ENCODE data around the gene TUBA3E. TPM values are rescaled to one million over a fixed set of nuclear protein-coding genes. Genes with fewer than 3 reads are reported as not detected.
"Not testable (repeated sequence)": the region's sequence is repeated elsewhere in the genome, so short reads cannot be mapped to it uniquely, and the experiment has no call there.

The TUBA3E gene
- total and polyA plus RNA-seq, 11 donors: 2.8 to 325 (median 69.5) TPM

DNA sequence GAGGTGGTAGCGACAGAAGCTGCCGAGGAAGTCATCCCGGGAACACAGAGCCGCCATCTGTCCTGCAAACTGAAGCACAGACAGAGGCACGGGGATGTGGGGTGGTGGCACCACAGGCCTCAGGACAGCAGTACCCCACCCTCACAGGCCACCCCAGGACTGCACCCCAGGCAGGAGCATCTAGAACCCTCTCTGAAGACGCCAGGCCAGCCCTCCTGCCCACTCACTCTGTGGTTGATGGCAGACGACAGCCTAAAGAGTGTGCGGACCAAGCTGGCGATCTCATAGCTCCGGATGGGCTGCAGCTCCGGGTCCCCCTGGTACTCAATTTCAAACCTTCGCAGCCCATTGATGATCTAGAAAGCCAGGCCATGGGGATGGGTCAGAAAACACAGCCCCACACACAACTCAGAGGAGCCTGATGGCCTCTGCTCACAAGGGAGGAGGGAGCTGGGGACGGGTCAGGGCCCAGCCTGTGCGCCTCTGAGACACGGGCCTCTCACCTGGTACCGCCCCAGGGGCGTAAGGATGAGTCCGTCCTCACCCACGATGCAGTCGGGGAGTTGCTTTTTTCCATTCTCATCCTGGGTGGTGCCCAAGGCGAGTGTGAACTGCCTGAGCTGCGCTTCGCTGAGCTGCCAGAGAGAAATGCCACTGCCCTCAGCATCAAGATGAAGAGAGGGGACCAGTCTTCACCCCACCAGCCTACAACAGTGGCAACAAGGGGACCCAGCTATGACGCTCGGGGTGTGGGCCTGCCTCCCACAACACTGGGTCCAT, 45.2 kb downstream of the TUBA3E start:
- Histone ChIP-seq H3K9me3 (no peaks in the 10 kb centered on the region), H3K4me3 (no peak overlapping the region), H3K27me3 (no peaks in the 10 kb centered on the region), H3K4me1 (peaks cover 0 to 6% (median 0%) of the 10 kb centered on the region in 12 donors), H3K36me3 (peaks cover 0 to 35% (median 16%) of the 10 kb centered on the region in 9 donors), H3K27ac (no peak overlapping the region)
- TF ChIP-seq, protein P1, sequence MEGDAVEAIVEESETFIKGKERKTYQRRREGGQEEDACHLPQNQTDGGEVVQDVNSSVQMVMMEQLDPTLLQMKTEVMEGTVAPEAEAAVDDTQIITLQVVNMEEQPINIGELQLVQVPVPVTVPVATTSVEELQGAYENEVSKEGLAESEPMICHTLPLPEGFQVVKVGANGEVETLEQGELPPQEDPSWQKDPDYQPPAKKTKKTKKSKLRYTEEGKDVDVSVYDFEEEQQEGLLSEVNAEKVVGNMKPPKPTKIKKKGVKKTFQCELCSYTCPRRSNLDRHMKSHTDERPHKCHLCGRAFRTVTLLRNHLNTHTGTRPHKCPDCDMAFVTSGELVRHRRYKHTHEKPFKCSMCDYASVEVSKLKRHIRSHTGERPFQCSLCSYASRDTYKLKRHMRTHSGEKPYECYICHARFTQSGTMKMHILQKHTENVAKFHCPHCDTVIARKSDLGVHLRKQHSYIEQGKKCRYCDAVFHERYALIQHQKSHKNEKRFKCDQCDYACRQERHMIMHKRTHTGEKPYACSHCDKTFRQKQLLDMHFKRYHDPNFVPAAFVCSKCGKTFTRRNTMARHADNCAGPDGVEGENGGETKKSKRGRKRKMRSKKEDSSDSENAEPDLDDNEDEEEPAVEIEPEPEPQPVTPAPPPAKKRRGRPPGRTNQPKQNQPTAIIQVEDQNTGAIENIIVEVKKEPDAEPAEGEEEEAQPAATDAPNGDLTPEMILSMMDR (IDR thresholded peaks at IDR 0.05): no peak
- no peak for TF ChIP-seq POLR2A (IDR thresholded peaks at IDR 0.05)
- DNase-seq (no peak), ATAC-seq (no peak)
- 90 to 96% (median 92%) methylated on average over 12 to 25 of the region's 25 CpGs for WGBS, 4 donors
- intact Hi-C loops (cut with DNase I): loop anchor here in 3 of 10 donors (10.0 kb wide), 1 partner anchor 182 kb away; no protein-coding TSS in a partner anchor

DNA sequence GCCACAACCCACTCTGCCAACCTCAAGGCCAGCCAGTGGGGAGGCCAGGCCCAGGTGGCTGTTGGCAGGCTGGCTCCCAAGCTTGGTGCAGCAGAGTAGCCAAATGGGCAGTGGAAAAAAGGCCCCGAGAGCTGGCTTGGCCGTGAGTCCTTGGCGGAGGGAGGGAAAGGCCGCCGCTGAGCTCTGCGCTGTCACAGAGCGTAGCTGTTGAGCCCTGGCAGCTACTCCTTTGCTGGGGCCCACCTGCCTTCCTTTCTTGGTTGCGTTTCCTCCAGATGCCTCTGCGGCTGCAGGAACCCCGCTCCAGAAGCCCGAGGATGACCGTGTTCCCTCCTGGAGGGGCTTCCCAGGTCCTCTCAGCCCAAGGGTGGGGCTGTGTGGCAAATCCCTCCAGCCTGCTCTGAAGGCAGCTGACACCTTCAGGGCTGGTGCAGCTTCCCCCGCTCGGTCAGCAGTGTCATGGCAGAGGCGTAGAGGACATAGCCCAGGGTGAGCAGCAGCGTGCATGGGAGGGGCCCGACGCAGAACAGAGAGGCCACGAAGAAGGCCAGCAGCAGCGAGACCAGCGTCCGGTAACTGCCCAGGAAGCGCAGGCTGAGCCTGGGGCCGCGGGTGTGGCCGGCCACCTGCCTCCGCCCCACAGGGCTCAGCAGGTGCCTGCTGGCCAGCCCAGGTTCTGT, 46.0 kb downstream of the TUBA3E start:
- intact Hi-C loops (cut with DNase I): loop anchor here in 3 of 10 donors (10.0 kb wide), 1 partner anchor 183 kb away; no protein-coding TSS in a partner anchor
- ATAC-seq, H3K4me3 ChIP-seq, H3K9me3 ChIP-seq, DNase-seq, H3K4me1 ChIP-seq, H3K27ac ChIP-seq, H3K27me3 ChIP-seq: not testable (repeated sequence)
- H3K36me3 ChIP-seq: peaks cover 0 to 35% (median 16%) of the 10 kb centered on the region in 9 donors
- 92 to 97% (median 95%) methylated on average over 23 to 27 of the region's 27 CpGs for WGBS, 4 donors

DNA sequence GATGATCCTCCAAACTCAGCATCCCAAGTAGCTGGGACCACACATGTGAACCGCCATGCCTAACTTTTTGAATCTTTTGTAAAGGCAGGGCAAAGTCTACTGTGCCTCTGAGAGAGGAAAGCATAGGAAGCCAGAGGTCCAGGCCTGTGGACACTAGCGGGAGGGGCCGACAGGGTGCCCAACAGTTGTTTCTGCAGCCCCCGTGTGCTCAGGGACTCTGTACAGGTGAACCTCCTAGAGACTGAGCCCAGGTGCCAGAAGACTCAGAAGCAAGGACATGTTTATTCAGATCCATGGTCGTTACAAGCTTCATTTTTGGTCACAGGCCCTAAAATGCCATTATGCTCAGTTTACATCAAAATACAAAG, 47.1 kb downstream of the TUBA3E start:
- not testable (repeated sequence) for H3K4me1 ChIP-seq, ATAC-seq, DNase-seq, H3K4me3 ChIP-seq, H3K27ac ChIP-seq, H3K27me3 ChIP-seq, H3K9me3 ChIP-seq
- intact Hi-C loops (cut with DNase I): loop anchor here in 3 of 10 donors (10.0 kb wide), 1 partner anchor 184 kb away; no protein-coding TSS in a partner anchor
- peaks cover 0 to 35% (median 16%) of the 10 kb centered on the region in 9 donors for H3K36me3 ChIP-seq
- 65 to 94% (median 71%) methylated on average over 4 to 5 of the region's 5 CpGs for WGBS, 4 donors

DNA sequence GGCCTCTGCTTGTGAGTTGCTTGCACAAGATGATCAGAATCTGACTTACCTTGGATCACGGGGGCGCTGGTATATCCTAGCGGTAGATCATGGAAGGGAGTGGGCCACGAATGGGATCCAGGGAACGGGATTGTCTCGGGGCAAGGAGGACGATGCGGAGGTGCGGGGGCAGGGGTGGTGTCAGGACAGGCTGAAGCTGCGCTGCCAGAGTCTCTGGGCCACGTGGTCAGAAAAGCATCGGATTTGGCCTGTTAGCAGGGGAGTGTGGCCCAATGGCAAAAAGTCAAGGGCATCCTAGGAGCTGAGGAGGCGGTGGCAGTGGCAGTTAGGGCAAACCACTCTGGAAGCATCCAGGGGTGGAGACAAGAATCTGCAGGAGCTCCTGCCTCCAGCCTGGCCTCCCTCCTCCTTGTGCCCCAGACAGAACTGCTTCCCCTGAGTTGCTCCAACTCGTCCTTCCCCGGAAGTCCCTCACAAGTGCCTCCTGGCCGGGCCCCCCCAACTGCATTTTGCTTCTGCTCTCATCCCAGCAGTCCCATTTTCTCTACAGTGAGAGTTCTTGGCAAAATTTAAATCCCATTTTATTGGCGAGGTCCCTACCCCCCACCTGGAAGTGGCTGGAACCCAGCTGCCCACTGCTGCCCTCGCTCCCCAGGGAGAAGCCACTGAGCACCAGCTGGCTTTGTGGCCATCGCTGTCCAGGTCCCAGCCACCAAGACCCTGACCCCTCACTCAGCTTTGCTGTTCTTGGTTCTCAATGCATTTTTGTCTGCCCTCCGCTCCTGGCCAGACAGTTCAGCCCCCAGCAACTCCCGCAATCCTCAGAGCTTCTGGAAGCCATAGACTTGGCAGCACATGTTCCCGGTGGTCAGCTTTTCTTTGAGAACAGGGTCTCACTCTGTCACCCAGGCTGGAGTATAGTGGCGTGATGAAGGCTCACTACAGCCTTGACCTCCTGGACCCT, 47.8 kb downstream of the TUBA3E start:
- 87 to 92% (median 91%) methylated on average over 23 of the region's 23 CpGs for WGBS, 4 donors
- peaks cover 0 to 35% (median 16%) of the 10 kb centered on the region in 9 donors for H3K36me3 ChIP-seq
- H3K27me3 ChIP-seq: peaks cover 0 to 2% (median 0%) of the 10 kb centered on the region in 9 donors
- no peak overlapping the region for H3K4me3 ChIP-seq
- no peaks in the 10 kb centered on the region for H3K9me3 ChIP-seq
- TF ChIP-seq, protein P1 (IDR thresholded peaks at IDR 0.05): no peak
- TF ChIP-seq POLR2A (IDR thresholded peaks at IDR 0.05): no peak
- H3K27ac ChIP-seq: no peak overlapping the region
- DNase-seq (no peak), ATAC-seq (no peak)
- H3K4me1 ChIP-seq: no peaks in the 10 kb centered on the region
- intact Hi-C loops (cut with DNase I): loop anchor here in 3 of 10 donors (10.0 kb wide), 1 partner anchor 184 kb away; no protein-coding TSS in a partner anchor

DNA sequence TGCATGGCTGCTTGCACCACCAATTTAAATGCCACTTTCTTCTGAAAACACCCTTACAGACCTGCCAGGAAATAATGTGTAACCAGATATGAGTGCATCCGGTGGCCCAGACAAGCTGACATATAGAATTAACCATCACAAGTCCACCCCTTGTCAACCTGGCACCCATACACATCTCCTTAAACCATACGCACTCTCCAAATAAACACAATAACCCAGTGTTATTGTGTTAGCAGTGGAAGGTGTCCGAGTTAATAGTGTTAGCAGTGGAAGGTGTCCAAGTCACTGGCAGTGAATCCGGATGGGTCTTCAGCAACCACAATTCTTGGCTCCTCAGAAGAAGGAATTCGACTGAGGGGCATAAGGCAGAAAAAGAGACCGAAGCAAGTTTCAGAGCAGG, 49.7 kb downstream of the TUBA3E start:
- Histone ChIP-seq H3K36me3 (peaks cover 0 to 20% (median 11%) of the 10 kb centered on the region in 9 donors), H3K4me1 (peaks cover 0 to 11% (median 0%) of the 10 kb centered on the region in 12 donors)
- ATAC-seq; H3K4me3 ChIP-seq; intact Hi-C loops (cut with DNase I); H3K9me3 ChIP-seq; H3K27ac ChIP-seq; DNase-seq; H3K27me3 ChIP-seq: not testable (repeated sequence)
- 62 to 69% (median 65%) methylated on average over 5 to 6 of the region's 6 CpGs for WGBS, 4 donors

DNA sequence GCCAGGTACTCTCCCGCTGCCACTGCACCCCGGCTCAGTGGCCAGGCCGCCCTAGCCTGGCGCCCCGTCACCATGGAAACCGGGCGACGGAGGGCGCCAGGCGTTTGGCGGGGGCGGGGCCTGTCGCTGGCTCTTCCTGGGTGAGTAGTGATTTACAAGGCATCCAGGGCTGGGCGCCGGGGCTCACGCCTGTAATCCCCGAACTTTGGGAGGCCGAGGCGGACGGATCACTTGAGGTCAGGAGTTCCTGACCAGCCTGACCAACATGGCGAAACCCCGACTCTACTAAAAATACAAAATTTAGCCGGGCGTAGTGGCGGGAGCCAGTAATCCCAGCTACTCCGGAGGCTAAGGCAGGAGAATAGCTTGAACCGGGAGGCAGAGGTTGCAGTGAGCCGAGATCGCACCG, 53.2 kb downstream of the TUBA3E start, which contains the start of gene CCDC74B:
Gene CCDC74B (minus strand): TSS at position 107 of the 409 bp plus-strand sequence. CDS start 116 bp downstream, outside the sequence.
- peak in 2 of 5 donors; percentile 53 to 70 for DNase-seq
- H3K36me3 ChIP-seq; intact Hi-C loops (cut with DNase I); H3K27ac ChIP-seq; H3K9me3 ChIP-seq: not testable (repeated sequence)
- Histone ChIP-seq H3K4me3 (peak within 1 kb of the TSS; percentile 10 to 52 (median 44)), H3K4me1 (peaks cover 0 to 11% (median 0%) of the 10 kb centered on the region in 12 donors), H3K27me3 (peaks cover 0 to 15% (median 0%) of the 10 kb centered on the region in 9 donors)
- ATAC-seq: peak; percentile 18 to 88 (median 56)
- WGBS, 4 donors: 7 to 23% (median 15%) methylated on average over 10 to 30 of the region's 30 CpGs

DNA sequence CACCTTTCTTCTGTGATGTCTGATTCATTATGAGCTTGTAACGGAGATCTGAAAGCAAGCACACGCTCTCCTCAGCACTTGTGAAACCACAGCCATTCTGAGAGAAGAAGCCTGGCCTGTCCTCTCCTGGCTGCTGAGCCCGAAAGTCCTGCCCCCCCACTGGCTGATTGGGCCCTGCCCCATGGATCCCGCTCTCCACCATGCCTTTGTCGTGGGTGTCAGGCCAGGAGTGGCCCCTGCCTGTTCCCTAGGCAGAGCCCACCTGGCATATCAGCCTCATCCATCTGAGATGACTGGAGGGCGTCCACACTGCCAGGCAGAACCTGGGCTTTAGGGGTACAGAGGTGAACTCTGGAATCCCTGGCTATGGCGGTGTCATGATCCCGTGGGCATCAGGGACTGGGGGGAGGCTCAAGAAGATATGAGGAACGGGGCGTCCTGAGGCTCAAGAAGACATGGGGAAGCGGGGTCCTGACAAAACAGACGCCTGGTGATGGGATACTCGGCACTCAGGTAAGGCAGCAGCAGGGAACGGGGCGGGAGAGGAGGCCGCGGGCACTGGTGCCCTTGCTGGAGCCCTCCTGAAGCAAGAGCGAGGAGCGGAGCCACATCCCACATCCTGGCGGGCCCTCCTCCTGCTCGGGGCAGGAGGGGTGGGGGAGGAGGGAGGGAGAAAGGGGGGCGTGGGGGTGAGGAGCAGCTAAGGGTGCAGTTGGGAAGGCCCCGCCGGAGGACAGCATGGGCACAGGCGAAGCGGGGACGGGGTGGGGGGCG, 54.8 kb downstream of the TUBA3E start:
- Histone ChIP-seq H3K4me3 (peak overlapping the region in 8 of 12 donors; percentile 42 to 52 (median 46)), H3K4me1 (peaks cover 0 to 11% (median 0%) of the 10 kb centered on the region in 12 donors), H3K27me3 (peaks cover 0 to 15% (median 0%) of the 10 kb centered on the region in 9 donors)
- H3K27ac ChIP-seq; intact Hi-C loops (cut with DNase I); H3K36me3 ChIP-seq; H3K9me3 ChIP-seq; ATAC-seq: not testable (repeated sequence)
- DNase-seq: peak in 1 of 5 donors; percentile 61
- WGBS, 4 donors: 46 to 64% (median 55%) methylated on average over 16 to 22 of the region's 28 CpGs
